GM23248 (cell line): ENCODE data around the gene CFAP58.

Source experiments
- EZH2 ChIP-seq: fragments of 200-600 bp; sonication (generic); IDR thresholded peaks from 2 replicates; pipeline ENCODE4 v1.6.1; 2018; ENCODE audit warnings: antibody characterized with exemption, mild to moderate bottlenecking; ENCODE audit not compliant: insufficient read depth, poor library complexity, severe bottlenecking
- EZH2phosphoT487 ChIP-seq: fragments of 200-600 bp; sonication (generic); IDR thresholded peaks from 2 replicates; pipeline ENCODE4 v1.6.1; 2018; ENCODE audit warnings: antibody characterized with exemption, moderate library complexity, mild to moderate bottlenecking, low read depth; ENCODE audit not compliant: insufficient read depth

- TF ChIP-seq EZH2 (no peak), EZH2phosphoT487 (no peak)
Observed at GRCh38 chr10:104450954-104451353, 97.3 kb downstream of the CFAP58 start.
